HG02763 (cell line): ENCODE results near the gene MUCL1.
"Not testable (repeated sequence)": the region's sequence is repeated elsewhere in the genome, so short reads cannot be mapped to it uniquely, and the experiment has no call there.

Experiments used
- ATAC-seq: cut with Tn5 transposase; IDR thresholded peaks from one replicate; pipeline ENCODE4 v1.9.1; 2021; ENCODE audit warnings: mild to moderate bottlenecking, moderate library complexity; ENCODE audit not compliant: unreplicated experiment

MUCL1 gene

GRCh38 chr12:54853933-54854538 lies at the start of gene MUCL1:
Gene MUCL1, plus strand, starts transcription at chr12:54854516. Its CDS starts 67 bp downstream, at chr12:54854583.
- peak; percentile 89 for ATAC-seq

GRCh38 chr12:54821676-54822075 lies 32.6 kb upstream of the MUCL1 start:
- no peak for ATAC-seq

- no peak for ATAC-seq
Observed at GRCh38 chr12:54824402-54824801, 29.9 kb upstream of the MUCL1 start.

GRCh38 chr12:54829511-54829910 lies 24.8 kb upstream of the MUCL1 start:
- ATAC-seq: no peak

- no peak for ATAC-seq
Observed at GRCh38 chr12:54830199-54830598, 24.1 kb upstream of the MUCL1 start.

GRCh38 chr12:54831631-54832030 lies 22.7 kb upstream of the MUCL1 start:
- no peak for ATAC-seq

GRCh38 chr12:54840244-54840865 lies 14.0 kb upstream of the MUCL1 start:
- no peak for ATAC-seq

GRCh38 chr12:54857406-54857805 lies 3.1 kb downstream of the MUCL1 start:
- ATAC-seq: no peak

GRCh38 chr12:54858562-54858961 lies 4.2 kb downstream of the MUCL1 start:
- no peak for ATAC-seq

- no peak for ATAC-seq
Observed at GRCh38 chr12:54859502-54859901, 5.2 kb downstream of the MUCL1 start.

GRCh38 chr12:54861927-54862326 lies 7.6 kb downstream of the MUCL1 start:
- no peak for ATAC-seq

- no peak for ATAC-seq
Observed at GRCh38 chr12:54863948-54864618, 9.8 kb downstream of the MUCL1 start.

GRCh38 chr12:54865683-54866324 lies 11.5 kb downstream of the MUCL1 start:
- ATAC-seq: no peak

GRCh38 chr12:54868690-54869089 lies 14.4 kb downstream of the MUCL1 start:
- no peak for ATAC-seq

GRCh38 chr12:54870048-54870447 lies 15.7 kb downstream of the MUCL1 start:
- ATAC-seq: no peak

- no peak for ATAC-seq
Observed at GRCh38 chr12:54870617-54871016, 16.3 kb downstream of the MUCL1 start.

GRCh38 chr12:54879150-54879549 lies 24.8 kb downstream of the MUCL1 start:
- no peak for ATAC-seq

- ATAC-seq: no peak
Observed at GRCh38 chr12:54879579-54879978, 25.3 kb downstream of the MUCL1 start.

GRCh38 chr12:54882079-54882478 lies 27.8 kb downstream of the MUCL1 start:
- no peak for ATAC-seq

GRCh38 chr12:54882597-54882996 lies 28.3 kb downstream of the MUCL1 start:
- ATAC-seq: not testable (repeated sequence)

GRCh38 chr12:54888428-54888827 lies 34.1 kb downstream of the MUCL1 start:
- not testable (repeated sequence) for ATAC-seq

- no peak for ATAC-seq
Observed at GRCh38 chr12:54890339-54890738, 36.0 kb downstream of the MUCL1 start.
